ENCODE data around the gene BCO2.

BCO2 gene

DNA sequence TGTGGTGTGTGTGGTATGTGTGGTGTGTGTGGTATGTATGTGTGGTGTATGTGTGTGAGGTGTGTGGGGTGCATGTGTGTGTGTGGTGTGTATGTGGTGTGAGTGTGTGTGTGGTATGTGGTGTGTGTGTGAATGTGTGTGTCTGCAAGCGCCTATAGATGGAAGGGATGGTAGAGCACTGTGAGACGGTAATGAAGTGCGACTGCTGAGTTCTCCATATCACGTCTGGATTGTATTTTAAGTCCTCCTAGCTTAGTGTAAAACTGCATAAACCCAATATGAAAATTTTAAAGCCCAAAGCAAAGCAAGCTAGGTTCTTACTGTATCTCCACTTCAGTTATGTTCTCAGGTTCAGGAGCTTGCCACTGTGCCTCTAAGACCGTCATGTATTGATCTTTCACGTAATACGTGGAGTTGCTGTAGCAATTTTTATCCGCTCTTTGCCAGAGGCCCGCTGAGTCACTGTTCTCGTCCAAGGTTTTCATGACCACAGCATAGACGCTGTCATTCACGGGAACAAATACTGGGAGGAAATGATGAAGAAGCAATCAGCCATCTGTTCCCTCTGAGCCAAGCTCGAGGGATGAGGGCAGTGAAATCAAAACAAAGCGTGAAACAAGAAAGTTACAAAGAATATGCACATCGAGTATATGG lies 79.9 kb downstream of the BCO2 start:
- no peak for DNase-seq

DNA sequence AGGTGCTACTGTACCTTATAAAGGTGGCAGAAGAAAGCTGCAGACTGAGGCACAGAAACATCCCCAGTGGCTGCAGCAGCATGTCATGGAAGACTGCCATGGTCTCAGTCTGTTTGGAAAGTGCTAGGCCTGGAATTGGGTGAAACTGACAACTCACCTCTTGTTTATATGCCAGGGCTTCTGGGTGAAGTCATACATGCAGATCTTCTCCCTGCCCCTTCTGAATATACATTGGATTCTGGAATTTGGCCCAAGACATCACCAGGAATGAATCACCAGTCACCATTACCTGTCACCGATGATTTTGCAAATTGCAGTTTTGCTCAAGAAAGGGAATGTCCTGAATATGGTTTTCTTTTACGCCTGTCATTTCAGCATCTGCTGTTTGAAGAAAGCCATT lies 85.2 kb downstream of the BCO2 start, which contains the start of gene PLET1:
TSS of gene PLET1 (minus strand) at position 371 of the 400 bp plus-strand sequence. CDS start at position 100, 271 bp downstream.
- no peak for DNase-seq

DNA sequence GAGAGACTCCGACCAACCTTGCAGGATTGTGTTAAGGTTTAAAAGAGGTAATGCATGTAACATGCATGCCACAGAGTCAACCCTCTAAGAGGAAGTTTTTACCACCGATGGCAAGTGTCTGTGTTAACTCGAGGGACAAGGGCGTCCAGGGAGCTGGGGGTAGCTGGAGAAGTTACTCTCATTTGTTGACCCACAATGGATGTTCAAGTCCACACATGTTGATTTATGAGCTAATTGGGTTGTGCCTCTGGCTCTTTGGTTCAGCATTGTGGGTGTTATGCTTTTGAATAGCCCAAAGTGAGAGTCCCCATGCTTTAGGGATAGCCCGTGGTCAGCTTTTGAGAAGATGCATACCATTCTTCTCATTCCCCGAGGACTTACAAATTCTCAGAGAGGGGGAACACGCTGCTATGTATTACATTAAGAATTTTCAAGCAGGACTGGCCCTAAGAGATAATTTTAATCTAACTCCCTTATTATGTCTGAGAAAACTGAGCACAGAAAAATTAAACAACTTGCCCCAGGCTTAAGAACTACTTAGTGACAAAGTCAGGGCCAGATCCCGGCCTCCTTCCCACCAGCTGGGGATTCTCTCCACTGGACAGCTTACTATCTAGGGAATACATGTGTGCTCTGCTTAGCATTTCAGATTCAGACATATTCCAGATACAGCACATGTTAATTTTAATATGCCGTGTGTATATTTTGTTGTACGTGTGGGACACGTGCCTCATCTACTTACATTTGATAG lies 90.5 kb downstream of the BCO2 start:
- no peak for DNase-seq

DNA sequence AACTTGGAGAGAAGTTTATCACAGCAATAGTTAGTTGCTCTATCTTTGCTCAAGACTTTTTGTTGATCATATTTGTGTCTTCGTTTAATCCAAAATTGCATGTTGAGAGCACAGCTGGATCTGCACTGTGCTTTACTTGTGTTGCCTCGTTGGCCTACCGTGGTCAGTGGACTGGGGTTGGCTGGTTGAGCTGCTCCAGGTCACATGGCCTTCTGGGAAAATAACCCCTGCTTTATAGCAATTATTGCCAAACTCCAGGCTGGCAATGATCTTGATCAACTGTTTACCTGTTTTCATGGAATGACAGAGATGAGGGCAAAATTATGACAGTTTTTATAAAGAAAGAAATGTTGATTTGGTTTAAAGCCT lies 91.1 kb downstream of the BCO2 start:
- no peak for DNase-seq

DNA sequence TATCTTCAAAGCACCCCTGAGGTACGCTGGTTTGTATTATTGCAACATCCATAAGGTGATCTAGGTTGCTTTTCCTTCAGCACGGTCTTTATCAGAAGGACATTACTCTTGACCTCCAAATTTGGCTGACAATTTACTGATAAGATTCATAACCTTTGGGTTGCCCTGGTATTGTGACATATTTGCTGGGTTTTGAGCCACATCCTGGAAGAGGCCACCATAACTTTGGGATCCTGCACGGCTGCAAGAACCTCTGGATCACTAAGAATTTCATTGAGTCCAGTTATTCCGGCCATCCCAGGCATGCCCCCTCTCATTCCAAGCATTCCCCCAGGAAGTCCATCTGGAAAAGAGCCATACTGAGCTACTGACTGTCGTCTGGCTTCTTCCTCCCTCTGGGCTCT lies 91.9 kb downstream of the BCO2 start:
- no peak for DNase-seq

DNA sequence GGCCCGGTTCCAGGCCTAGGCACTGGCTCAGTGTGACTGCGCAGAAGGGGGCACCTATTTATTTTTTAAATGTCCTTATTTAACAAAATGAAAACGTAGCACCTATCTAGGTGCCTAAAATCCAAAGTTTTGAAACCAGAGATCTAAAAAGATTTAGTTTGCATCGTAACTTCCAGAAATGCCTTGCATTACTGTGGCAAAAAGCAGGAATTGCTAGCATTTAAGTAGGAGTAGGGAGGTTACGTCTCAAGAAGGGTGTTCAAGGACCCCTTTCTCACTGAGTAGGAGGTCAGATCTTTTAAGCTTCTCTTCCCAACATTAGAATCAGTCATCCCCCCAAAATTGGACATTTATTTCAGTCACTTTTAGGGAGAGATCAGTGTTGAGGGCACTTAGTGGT lies 93.1 kb downstream of the BCO2 start:
- no peak for DNase-seq

Measured in NCI-H187 (cell line).